HG03442 (cell line): ENCODE results near the gene CFI.

Source experiments
- ATAC-seq: cut with Tn5 transposase; IDR thresholded peaks from one replicate; pipeline ENCODE4 v1.9.1; 2021; ENCODE audit warnings: mild to moderate bottlenecking, moderate library complexity; ENCODE audit not compliant: unreplicated experiment

Gene CFI

GRCh38 chr4:109691411-109691920 lies 110.3 kb downstream of the CFI start:
- ATAC-seq, result no peak
